H1 (cell line): Measurements from ENCODE around the gene EIF2B5. TPM values are rescaled to one million over a fixed set of nuclear protein-coding genes. Genes with fewer than 3 reads are reported as not detected.

Source experiments
- CTCF ChIA-PET: fragments of 300-600 bp; sonication (Branson Sonifier 250); formaldehyde crosslinking; loops from one replicate; lab custom pipeline; 2021; ENCODE audit not compliant: partially characterized antibody; lab: Charles Lee
- POLR2A ChIA-PET: fragments of 300-600 bp; sonication (Branson Sonifier 250); formaldehyde crosslinking; loops from one replicate; lab custom pipeline; 2021; ENCODE audit warnings: inconsistent platforms; ENCODE audit not compliant: partially characterized antibody; lab: Charles Lee
- DNase-seq, 2 experiments: peaks; one replicate each; pipeline versions ENCODE4 v3.0.0 to v3.0.0-alpha.2; 2010 to 2022; ENCODE audit warnings: low spot score in 2 of 2, low read depth in 1 of 2, mixed read lengths in 1 of 2
- FAIRE-seq: peaks from 2 replicates; lab custom pipeline; 2011; peaks lifted over from hg19 to GRCh38; lab: Jason Lieb, UNC
- H2AFZ ChIP-seq: 2 replicates; pipeline ENCODE4 v1.8.1; 2012; ENCODE audit warnings: low read length, inconsistent platforms
- H2AK5ac ChIP-seq: 2 replicates; pipeline ENCODE4 v1.6.1; 2013; ENCODE audit warnings: low read depth, low read length
- H2BK120ac ChIP-seq: replicated peaks from 2 replicates; pipeline ENCODE3; 2013; ENCODE audit warnings: low read depth, low read length, inconsistent platforms
- H2BK12ac ChIP-seq: 2 replicates; pipeline ENCODE4 v1.6.1; 2013; ENCODE audit warnings: low read depth, low read length
- H2BK15ac ChIP-seq: 2 replicates; pipeline ENCODE4 v1.6.1; 2013; ENCODE audit warnings: low read length
- H2BK20ac ChIP-seq: 2 replicates; pipeline ENCODE4 v1.6.1; 2013; ENCODE audit warnings: low read length
- H2BK5ac ChIP-seq: 2 replicates; pipeline ENCODE4 v1.6.1; 2013; ENCODE audit warnings: low read depth, low read length
- H3K14ac ChIP-seq: 2 replicates; pipeline ENCODE4 v1.6.1; 2013; ENCODE audit warnings: inconsistent platforms; ENCODE audit not compliant: insufficient read length
- H3K18ac ChIP-seq: 2 replicates; pipeline ENCODE4 v1.6.1; 2013; ENCODE audit warnings: low read length; ENCODE audit errors: extremely low read depth
- H3K23ac ChIP-seq: 2 replicates; pipeline ENCODE4 v1.6.1; 2013; ENCODE audit warnings: inconsistent platforms; ENCODE audit not compliant: insufficient read length
- H3K23me2 ChIP-seq: 2 replicates; pipeline ENCODE4 v1.6.1; 2013; ENCODE audit warnings: low read depth, low read length
- H3K27ac ChIP-seq: 2 replicates; pipeline ENCODE4 v1.6.1; 2011; ENCODE audit warnings: low read depth, low read length, inconsistent platforms
- H3K27me3 ChIP-seq, 4 experiments: replicated peaks in 1 of 4; 1 replicate in 1 of 4; 2 replicates in 3 of 4; pipeline versions ENCODE4 v1.6.1 to v1.8.1; 2011 to 2013; ENCODE audit warnings: low read length in 3 of 4, mild to moderate bottlenecking in 3 of 4, inconsistent platforms in 2 of 4, mixed read lengths in 2 of 4, moderate library complexity in 1 of 4; ENCODE audit not compliant: control insufficient read depth in 3 of 4, insufficient read depth in 3 of 4; ENCODE audit errors: extremely low read depth in 1 of 4
- H3K36me3 ChIP-seq, 4 experiments: 2 replicates each; pipeline versions ENCODE4 v1.6.1 to v1.8.1; 2011 to 2013; ENCODE audit warnings: mild to moderate bottlenecking in 4 of 4, low read length in 3 of 4, moderate library complexity in 2 of 4, control low read depth in 1 of 4, inconsistent platforms in 1 of 4; ENCODE audit not compliant: insufficient read depth in 4 of 4, control insufficient read depth in 2 of 4
- H3K4ac ChIP-seq: replicated peaks from 2 replicates; pipeline ENCODE3; 2013; ENCODE audit warnings: low read length, low read depth, mixed read lengths, inconsistent platforms; ENCODE audit not compliant: insufficient read length
- H3K4me1 ChIP-seq, 4 experiments: replicated peaks in 1 of 4; 1 replicate in 1 of 4; 2 replicates in 3 of 4; pipeline versions ENCODE4 v1.6.1 to v1.8.1; 2011 to 2013; ENCODE audit warnings: low read length in 3 of 4, inconsistent platforms in 2 of 4, mixed read lengths in 1 of 4; ENCODE audit not compliant: insufficient read depth in 4 of 4, control insufficient read depth in 3 of 4
- H3K4me2 ChIP-seq, 2 experiments: 2 replicates each; pipeline versions ENCODE4 v1.6.1 to v1.8.1; 2011 to 2013; ENCODE audit warnings: low read depth in 2 of 2, low read length in 2 of 2, control low read depth in 1 of 2, inconsistent platforms in 1 of 2, mild to moderate bottlenecking in 1 of 2; ENCODE audit not compliant: insufficient read depth in 1 of 2
- H3K4me3 ChIP-seq, 4 experiments: fragments of 200-600, 300-600 bp in 1 of 4; sonication (generic), shearing (Covaris generic), sonication (Bioruptor Twin) in 1 of 4; 2 replicates each; pipeline versions ENCODE4 v1.5.1 to v1.8.1; 2011 to 2016; ENCODE audit warnings: low read length in 4 of 4, low read depth in 3 of 4, control low read depth in 2 of 4, inconsistent platforms in 2 of 4, mild to moderate bottlenecking in 2 of 4, mixed read lengths in 1 of 4, moderate library complexity in 1 of 4; ENCODE audit not compliant: insufficient read depth in 2 of 4; ENCODE audit errors: extremely low read depth in 1 of 4
- H3K56ac ChIP-seq: replicated peaks from 2 replicates; pipeline ENCODE3; 2013; ENCODE audit warnings: low read depth, mild to moderate bottlenecking, mixed read lengths, low read length, inconsistent platforms; ENCODE audit not compliant: insufficient read length
- H3K79me1 ChIP-seq: 2 replicates; pipeline ENCODE4 v1.6.1; 2013; ENCODE audit warnings: low read depth, low read length, control low read depth
- H3K79me2 ChIP-seq, 2 experiments: 2 replicates each; pipeline versions ENCODE4 v1.6.1 to v1.8.1; 2012 to 2013; ENCODE audit warnings: low read length in 2 of 2, mild to moderate bottlenecking in 2 of 2, inconsistent platforms in 1 of 2; ENCODE audit not compliant: insufficient read depth in 2 of 2, control insufficient read depth in 1 of 2
- H3K9ac ChIP-seq, 4 experiments: replicated peaks in 1 of 4; 1 replicate in 1 of 4; 2 replicates in 3 of 4; pipeline versions ENCODE4 v1.6.1 to v1.8.1; 2011 to 2013; ENCODE audit warnings: low read depth in 3 of 4, low read length in 3 of 4, control low read depth in 2 of 4, mild to moderate bottlenecking in 2 of 4, moderate library complexity in 2 of 4, inconsistent platforms in 1 of 4; ENCODE audit errors: extremely low read depth in 1 of 4
- H3K9me3 ChIP-seq, 2 experiments: 2 replicates each; pipeline versions ENCODE4 v1.6.1 to v1.8.1; 2012 to 2013; ENCODE audit warnings: mild to moderate bottlenecking in 2 of 2, moderate library complexity in 2 of 2, control low read depth in 1 of 2, inconsistent platforms in 1 of 2, low read depth in 1 of 2, low read length in 1 of 2, mixed read lengths in 1 of 2; ENCODE audit not compliant: insufficient read depth in 2 of 2
- H4K20me1 ChIP-seq, 2 experiments: replicated peaks in 1 of 2; 2 replicates each; pipeline versions ENCODE3 to v1.8.1; 2011 to 2013; ENCODE audit warnings: inconsistent platforms in 2 of 2, low read length in 2 of 2, mild to moderate bottlenecking in 1 of 2; ENCODE audit not compliant: insufficient read depth in 2 of 2, control insufficient read depth in 1 of 2
- H4K5ac ChIP-seq: 2 replicates; pipeline ENCODE4 v1.6.1; 2013; ENCODE audit warnings: low read length, low read depth, mixed read lengths, inconsistent platforms; ENCODE audit not compliant: insufficient read length
- H4K8ac ChIP-seq: 2 replicates; pipeline ENCODE4 v1.8.0; 2013; ENCODE audit warnings: mild to moderate bottlenecking, moderate library complexity, low read length, inconsistent platforms; ENCODE audit not compliant: insufficient read depth; ENCODE audit errors: extremely low read depth
- H4K91ac ChIP-seq: replicated peaks from 2 replicates; pipeline ENCODE3; 2013; ENCODE audit warnings: low read length, mixed read lengths, inconsistent platforms; ENCODE audit not compliant: insufficient read length
- ASH2L ChIP-seq: fragments of 200-600, 300-600 bp; sonication (generic); IDR thresholded peaks from one replicate; pipeline ENCODE4 v1.7.1; 2017; ENCODE audit warnings: low read length
- ATF2 ChIP-seq: IDR thresholded peaks from 2 replicates; pipeline ENCODE4 v1.6.1; 2012; ENCODE audit warnings: low read length, inconsistent platforms
- KDM5A ChIP-seq: fragments of 200-600 bp; IDR thresholded peaks from 2 replicates; pipeline ENCODE4 v1.7.1; 2012; ENCODE audit warnings: mild to moderate bottlenecking, low read length, inconsistent platforms, mixed read lengths
- SIN3A ChIP-seq, 2 experiments: IDR thresholded peaks in 1 of 2; conservative IDR thresholded peaks in 1 of 2; 2 replicates each; pipeline ENCODE4 v1.6.1; 2011 to 2012; ENCODE audit warnings: low read length in 2 of 2, improper control_type of control experiment in 1 of 2, low read depth in 1 of 2, mild to moderate bottlenecking in 1 of 2
- SIX5 ChIP-seq: IDR thresholded peaks from 2 replicates; pipeline ENCODE4 v1.6.1; 2011; ENCODE audit warnings: mild to moderate bottlenecking, low read depth, low read length
- SP1 ChIP-seq: IDR thresholded peaks from 2 replicates; pipeline ENCODE4 v1.6.1; 2011; ENCODE audit warnings: low read depth, low read length
- TBP ChIP-seq: IDR thresholded peaks from 2 replicates; pipeline ENCODE4 v1.6.1; 2011; ENCODE audit warnings: low read depth, low read length, improper control_type of control experiment
- TCF12 ChIP-seq: IDR thresholded peaks from 2 replicates; pipeline ENCODE4 v1.6.1; 2011; ENCODE audit warnings: low read depth, mild to moderate bottlenecking, low read length
- WGBS, 2 experiments: shearing (Covaris generic) in 1 of 2; methylation state at CpG; one replicate each; pipeline versions ENCODE4 v1.1.6 to v1.1.7; 2013 to 2015; ENCODE audit warnings: low lambda C conversion rate in 2 of 2, mixed read lengths in 2 of 2, inconsistent platforms in 1 of 2, low coverage in 1 of 2, missing lambda C conversion rate in 1 of 2; ENCODE audit not compliant: insufficient replicate concordance in 2 of 2, insufficient coverage in 1 of 2, insufficient read length in 1 of 2; ENCODE audit errors: extremely low coverage in 1 of 2, missing lambda C conversion rate in 1 of 2; 5-methylcytosine and 5-hydroxymethylcytosine counted together
- polyA plus RNA-seq, 7 experiments: library from polyadenylated mRNA; depleted of rRNA in 3 of 7; stranded (reverse) in 5 of 7; unstranded in 2 of 7; fragments of >200 nt in 5 of 7; fragments of 200-250 nt in 2 of 7; gene quantifications; 1 replicate in 5 of 7; 2 replicates in 1 of 7; 4 replicates in 1 of 7; pipeline versions ENCODE4 v1.2.1 to v1.2.3, GENCODE V29; 2011 to 2013; ENCODE audit warnings: missing spikeins in 2 of 7, mixed read lengths in 2 of 7
- total RNA-seq: library from RNA; stranded (reverse); fragmentation: NEBNext Ultra II Directional; extraction: Animal tissue kit (Norgen Biotek cat#: 25700); gene quantifications from 2 replicates; pipeline ENCODE4 v1.2.1, GENCODE V29; 2021

The EIF2B5 gene
- total and polyA plus RNA-seq, 2 of the 8 experiments (the other 6 are each of a cell fraction or from before 2014, with no cell fraction given), result 33.1 to 40.0 TPM

DNA sequence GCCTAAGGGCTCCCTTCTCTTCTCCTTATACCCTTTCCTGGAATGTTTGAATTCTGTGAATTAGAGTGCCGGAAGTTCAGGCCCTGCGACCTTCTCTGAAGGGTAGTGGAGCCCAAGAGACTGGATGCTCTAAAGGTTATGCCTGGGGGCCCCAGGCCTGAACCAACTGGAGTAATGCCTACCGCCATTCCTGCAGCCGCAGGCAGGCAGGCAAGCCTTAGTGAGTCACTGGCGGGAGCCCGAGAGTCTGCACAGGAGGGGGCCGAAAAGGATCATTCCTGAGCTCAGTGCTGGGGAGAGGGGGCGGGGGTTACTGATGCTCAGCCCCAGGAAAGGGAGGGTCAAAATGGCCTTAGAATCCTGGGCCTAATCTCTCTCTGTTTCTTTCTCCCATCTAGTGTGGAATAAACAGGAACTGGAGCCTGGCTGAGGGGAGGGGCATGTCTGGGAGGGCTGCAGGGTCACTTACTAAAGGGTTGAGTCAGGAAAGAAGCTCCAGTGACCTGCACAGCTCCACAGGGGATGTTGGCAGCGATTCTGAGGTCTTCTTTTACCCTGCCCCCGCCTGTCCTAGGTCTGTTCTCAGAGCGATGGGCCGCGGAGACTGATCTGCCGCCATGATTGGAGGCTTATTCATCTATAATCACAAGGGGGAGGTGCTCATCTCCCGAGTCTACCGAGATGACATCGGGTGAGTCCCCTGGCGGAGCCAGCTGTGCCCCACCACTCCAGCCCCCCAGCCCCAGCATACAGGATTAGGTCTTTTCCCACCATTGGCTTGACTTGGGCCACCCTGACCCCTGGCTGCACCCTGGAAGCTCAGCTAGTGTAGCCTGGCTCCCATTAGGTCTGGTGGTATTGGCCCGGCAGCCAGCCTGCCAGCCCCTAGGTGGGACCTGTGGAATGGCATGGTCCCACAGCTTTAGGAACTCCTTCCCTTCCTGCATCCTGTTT is 41.5 kb downstream of the EIF2B5 start:
- no peak overlapping the region for H3K14ac ChIP-seq
- peak overlapping the region; percentile 87 for H3K27ac ChIP-seq
- peak overlapping the region; percentile 68 to 92 (median 86) for H3K4me3 ChIP-seq
- H2BK20ac ChIP-seq, result no peak overlapping the region
- peak overlapping the region; percentile 70 for H2AK5ac ChIP-seq
- H2AFZ ChIP-seq, result no peak overlapping the region
- peak overlapping the region; percentile 91 to 96 for H3K4me2 ChIP-seq
- FAIRE-seq, result no peak
- peaks cover 35 to 47% (median 43%) of the 10 kb centered on the region in 4 experiments for H3K36me3 ChIP-seq
- peaks cover 8% of the 10 kb centered on the region for H3K23me2 ChIP-seq
- H4K20me1 ChIP-seq, result peaks cover 0 to 19% of the 10 kb centered on the region in 2 experiments
- peak; percentile 85 to 88 for DNase-seq
- peak overlapping the region; percentile 87 for H3K18ac ChIP-seq
- peak overlapping the region in 3 of 4 experiments; percentile 55 to 71 (median 66); a peak in 6 of 7 replicates for H3K9ac ChIP-seq
- H3K27me3 ChIP-seq, result no peaks in the 10 kb centered on the region
- H2BK120ac ChIP-seq, result no peak overlapping the region
- H3K4ac ChIP-seq, result peak overlapping the region; percentile 22
- ChIA-PET POLR2A (interaction anchor here (0.6 to 2.1 kb wide), 14 partner anchors 9 to 624 kb away, joined by 3 to 17 read pairs (median 4); partner anchors contain the start of genes ABCF3 and DVL3), CTCF (interaction anchor here (0.7 to 2.8 kb wide), 11 partner anchors 10 to 111 kb away, joined by 3 to 16 read pairs (median 4); partner anchors contain the start of gene ABCF3)
- H4K8ac ChIP-seq, result peak overlapping the region; percentile 82; the same call in 1 of the 2 replicates
- H3K79me2 ChIP-seq, result peaks cover 0 to 37% of the 10 kb centered on the region in 2 experiments; a peak in 2 of 4 replicates
- H3K79me1 ChIP-seq, result peaks cover 13% of the 10 kb centered on the region
- H3K9me3 ChIP-seq, result no peaks in the 10 kb centered on the region
- peak overlapping the region; percentile 93 for H2BK5ac ChIP-seq
- H4K91ac ChIP-seq, result peak overlapping the region; percentile 54
- peak overlapping the region; percentile 50; the same call in 1 of the 2 replicates for H2BK12ac ChIP-seq
- H2BK15ac ChIP-seq, result peak overlapping the region; percentile 22; the same call in 1 of the 2 replicates
- H4K5ac ChIP-seq, result peak overlapping the region; percentile 37
- no peak overlapping the region for H3K23ac ChIP-seq
- peaks cover 0 to 23% (median 15%) of the 10 kb centered on the region in 4 experiments; a peak in 6 of 7 replicates for H3K4me1 ChIP-seq
- 39% methylated on average over 19 of the region's 19 CpGs; no CpG with 5 or more reads in 1 of the 2 experiments for WGBS, 2 experiments
- H3K56ac ChIP-seq, result peak overlapping the region; percentile 3
- TF ChIP-seq ASH2L (peak; percentile 84), TBP (peak; percentile 63; the same call in 1 of the 2 replicates), KDM5A (no peak), SIX5 (no peak), SP1 (peak; percentile 47; the same call in 1 of the 2 replicates), TCF12 (no peak), SIN3A (conservative IDR thresholded peaks at IDR 0.05 in 1 of 2, IDR thresholded peaks at IDR 0.05 in 1 of 2; ENCODE audit: low read depth in 1 of 2, low read length in 2 of 2) (0 out of 4 replicates have a peak, but pooled peaks have one; percentile 44 to 45), ATF2 (no peak)
